GM04503 (cell line): ENCODE data around the gene ARF4.

Experiments
- DNase-seq: peaks from one replicate; pipeline ENCODE4 v3.0.0-alpha.2; 2012; ENCODE audit warnings: low read depth

Gene ARF4

DNA sequence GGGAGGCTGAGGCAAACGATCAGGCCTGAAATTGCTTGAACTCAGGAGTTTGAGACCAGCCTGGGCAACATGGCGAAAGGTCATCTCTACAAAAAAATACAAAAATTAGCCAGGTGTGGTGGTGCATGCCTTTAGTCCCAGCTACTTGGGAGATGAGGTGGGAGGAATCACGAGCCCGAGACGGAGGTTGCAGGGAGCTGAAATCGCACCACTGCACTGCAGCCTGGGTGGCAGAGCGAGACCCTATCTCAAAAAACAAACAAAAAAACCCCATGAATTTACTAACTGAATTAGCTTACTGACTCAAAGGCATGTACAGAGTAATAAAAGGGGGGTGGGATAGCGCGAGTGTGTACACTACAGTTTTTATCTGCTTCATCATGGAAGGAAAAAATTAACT lies 19.3 kb downstream of the ARF4 start:
- DNase-seq = no peak

DNA sequence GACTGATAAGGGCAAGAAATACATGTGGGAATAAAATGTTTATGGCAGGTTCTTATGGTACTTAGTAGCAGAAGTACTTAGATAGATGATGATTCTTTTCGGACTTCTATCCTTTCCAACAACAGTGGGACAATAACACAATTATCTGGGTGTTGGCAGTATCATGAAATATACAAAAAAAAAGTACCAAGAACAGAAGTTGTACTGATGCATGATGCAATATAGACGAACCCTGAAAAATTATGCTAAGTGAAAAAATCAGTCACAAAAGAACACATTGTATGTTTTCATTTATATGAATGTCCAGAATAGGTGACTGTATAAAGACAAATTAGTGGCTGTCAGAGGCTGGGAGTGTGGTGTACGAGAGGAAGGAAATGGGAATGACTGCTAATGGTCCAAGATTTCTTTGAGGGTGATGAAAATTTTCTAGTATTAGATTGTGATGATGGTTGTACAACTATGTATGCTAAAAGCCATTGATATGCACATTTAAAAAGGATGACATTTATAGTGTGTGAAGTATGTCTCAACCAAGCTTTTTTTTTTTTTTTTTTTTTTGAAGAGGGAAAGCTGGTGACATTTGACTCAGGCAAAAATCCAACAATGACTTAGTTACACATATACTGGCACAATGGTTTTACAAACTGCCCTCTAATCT lies 21.0 kb downstream of the ARF4 start:
- no peak for DNase-seq

DNA sequence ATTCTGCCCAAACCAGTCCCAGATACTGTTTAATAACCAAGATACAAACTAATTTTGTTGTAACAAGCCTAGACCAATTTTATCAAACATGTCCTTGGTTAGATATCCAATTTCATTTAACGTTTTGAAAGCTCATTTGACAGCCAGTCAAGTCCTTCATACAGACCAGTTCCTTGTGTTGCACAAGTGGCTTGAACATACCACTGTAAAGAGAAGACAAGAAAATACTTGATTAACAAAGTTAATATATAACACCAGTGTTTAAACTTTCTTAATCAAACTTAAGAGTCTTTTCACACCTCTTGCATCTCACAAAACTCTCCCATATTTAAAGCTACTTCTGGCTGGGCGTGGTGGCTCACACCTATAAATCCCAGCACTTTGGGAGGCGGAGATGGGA lies 25.0 kb downstream of the ARF4 start:
- DNase-seq = no peak

DNA sequence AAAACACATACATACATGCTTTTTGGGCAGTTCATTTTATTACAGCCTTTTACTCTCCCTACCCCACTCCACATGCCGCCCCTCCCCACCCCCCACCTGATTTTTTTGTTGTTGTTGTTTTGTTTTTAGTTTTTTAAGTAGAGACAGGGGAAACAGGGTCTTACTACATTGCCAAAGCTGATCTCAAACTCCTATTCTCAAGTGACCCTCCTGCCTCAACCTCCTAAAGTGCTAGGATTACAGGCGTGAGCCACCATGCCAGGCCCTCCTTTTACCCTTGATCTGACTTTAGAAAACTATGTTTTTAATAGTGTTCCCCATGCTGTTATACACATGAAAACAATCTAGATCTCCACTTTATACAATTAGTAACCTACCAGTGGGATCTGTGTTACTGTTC lies 26.3 kb downstream of the ARF4 start:
- DNase-seq = no peak

DNA sequence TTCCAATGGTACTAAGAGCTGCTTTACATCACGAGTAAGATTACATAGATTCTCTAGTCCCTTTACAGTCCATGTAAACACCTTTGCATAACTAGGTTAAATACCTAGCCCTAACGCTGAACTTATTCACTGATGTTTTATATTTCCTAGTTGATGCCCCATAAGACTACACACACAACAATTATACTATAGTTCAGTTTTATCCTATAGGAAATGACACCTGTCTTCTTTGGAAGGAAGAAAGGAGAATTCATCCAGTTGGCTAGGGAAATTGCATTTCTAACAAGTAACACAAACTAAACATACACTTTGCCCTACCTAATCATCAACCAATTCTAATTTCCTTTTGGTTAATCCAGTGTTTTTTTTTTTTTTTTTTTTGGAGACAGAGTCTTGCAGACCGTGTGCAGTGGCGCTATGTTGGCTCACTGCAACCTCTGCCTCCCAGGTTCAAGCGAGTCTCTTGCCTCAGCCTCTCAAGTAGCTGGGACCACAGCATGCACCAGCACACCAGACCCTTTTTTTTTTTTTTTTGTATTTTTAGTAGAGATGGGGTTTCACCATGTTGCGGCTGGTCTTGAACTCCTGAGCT lies 27.2 kb downstream of the ARF4 start:
- no peak for DNase-seq

DNA sequence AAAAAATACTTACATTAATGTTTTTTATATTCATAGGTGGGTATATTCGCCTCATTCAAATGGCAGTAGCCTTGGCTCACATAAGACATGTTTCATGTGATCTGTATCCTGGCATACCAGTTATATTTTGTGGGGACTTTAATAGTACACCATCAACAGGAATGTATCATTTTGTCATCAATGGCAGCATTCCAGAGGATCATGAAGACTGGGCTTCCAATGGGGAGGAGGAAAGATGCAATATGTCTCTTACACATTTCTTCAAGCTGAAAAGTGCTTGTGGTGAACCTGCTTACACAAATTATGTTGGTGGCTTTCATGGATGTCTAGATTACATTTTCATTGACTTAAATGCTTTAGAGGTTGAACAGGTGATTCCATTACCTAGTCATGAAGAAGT lies 37.6 kb downstream of the ARF4 start:
- no peak for DNase-seq

DNA sequence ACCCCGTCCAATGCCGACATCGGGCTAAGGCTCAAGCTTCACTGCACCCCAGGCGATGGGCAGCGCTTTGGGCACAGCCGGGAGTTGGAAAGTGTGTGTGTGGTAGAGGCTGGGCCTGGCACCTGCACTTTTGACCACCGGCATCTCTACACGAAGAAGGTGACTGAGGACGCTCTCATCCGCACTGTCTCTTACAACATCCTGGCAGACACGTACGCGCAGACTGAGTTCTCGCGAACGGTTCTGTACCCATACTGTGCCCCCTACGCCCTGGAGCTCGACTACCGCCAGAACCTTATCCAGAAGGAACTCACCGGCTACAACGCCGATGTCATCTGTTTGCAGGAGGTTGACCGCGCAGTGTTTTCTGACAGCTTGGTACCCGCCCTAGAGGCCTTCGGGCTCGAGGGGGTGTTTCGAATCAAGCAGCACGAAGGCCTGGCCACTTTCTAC lies 40.0 kb downstream of the ARF4 start:
- no peak for DNase-seq

DNA sequence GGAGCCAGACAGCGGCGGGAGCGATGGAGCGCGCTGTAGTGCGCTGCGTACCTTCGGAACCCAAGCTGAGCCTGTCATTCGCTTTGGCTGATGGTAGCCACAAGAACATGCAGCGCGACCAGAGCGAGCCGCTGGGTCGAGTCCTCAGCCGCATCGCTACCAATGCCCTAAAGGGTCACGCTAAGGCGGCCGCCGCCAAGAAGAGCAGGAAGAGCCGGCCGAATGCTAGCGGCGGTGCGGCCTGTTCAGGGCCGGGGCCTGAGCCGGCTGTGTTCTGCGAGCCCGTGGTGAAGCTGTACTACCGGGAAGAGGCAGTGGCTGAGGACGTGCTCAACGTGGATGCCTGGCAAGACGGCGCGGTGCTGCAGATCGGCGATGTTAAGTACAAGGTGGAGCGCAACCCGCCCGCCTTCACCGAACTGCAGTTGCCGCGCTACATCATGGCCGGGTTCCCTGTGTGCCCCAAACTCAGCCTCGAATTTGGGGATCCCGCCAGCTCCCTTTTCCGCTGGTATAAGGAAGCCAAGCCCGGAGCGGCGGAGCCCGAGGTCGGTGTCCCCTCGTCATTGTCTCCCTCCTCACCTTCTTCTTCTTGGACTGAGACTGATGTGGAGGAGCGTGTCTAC lies 40.6 kb downstream of the ARF4 start:
- no peak for DNase-seq

DNA sequence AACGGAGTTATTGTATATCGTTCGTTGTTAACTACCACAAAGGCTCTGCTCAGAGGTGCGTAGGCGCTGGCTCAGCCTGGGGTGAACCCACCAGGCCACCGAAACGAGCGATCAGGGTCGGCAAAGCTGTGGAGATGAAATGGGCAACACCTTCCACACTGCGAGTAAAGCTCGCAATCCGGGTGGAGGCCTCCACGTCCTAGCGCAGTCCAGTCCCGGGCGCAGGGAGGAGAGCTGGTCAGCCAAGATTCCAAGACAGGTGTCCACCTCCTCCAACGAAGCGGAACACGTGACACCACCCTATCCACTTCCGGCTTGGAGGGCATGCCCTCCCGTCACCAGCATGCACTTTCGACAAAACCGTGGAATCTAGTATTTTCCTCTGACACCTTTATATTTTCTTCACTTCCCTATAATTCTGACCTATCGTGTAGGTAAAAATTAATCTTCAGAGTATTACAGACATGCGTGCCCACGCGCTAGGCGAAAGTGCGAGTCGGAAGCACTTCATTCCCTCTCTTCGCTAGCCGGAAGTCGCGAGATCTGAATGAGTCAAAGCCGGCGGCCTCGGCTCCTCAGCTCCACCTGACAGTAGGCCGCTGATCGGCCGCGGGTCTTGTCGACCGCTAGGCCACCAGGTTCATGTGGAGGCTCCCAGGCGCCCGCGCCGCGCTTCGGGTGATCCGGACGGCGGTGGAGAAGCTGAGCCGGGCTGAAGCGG lies 41.2 kb downstream of the ARF4 start, which contains the start of gene PDE12:
TSS of gene PDE12 (plus strand) at position 537 of the 721 bp plus-strand sequence. CDS start at position 643, 106 bp downstream.
- peak; percentile 71 for DNase-seq

DNA sequence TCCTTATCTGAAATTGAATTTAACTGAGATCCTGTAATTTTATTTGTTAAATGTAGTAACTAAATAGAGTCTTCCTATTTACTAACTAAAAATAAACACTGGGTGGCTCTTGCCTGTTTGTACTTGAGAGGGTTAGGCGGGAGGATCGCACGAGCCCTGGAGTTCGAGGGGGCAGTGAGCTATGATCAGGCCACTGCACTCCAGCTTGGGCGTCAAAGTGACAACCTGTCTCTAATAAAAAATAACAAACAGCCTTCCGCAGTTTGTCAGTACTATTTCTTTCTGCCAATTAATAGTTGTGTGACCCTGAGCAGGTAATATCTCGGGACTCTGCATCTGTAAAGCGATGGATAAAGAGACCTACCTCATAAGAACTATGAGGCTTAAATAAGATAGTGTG lies 41.8 kb downstream of the ARF4 start:
- no peak for DNase-seq

DNA sequence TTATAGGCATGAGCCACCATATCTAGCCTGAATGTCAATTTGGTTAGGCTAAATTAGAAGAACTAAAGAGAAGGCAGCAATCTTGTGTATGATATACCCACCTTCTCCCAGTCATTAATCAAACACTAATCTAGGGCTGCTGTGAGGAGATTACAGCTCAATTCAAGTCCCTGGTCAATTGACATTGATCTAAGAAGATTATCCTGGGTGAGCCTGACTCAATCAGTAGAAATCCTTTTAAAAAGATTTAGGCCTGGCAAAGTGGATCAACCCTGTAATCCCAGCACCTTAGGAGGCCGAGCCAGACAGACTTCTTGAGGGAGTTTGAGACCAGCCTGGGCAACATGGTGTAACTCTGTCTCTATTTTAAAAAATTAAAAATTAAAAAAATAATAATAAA lies 50.5 kb downstream of the ARF4 start:
- DNase-seq = no peak

DNA sequence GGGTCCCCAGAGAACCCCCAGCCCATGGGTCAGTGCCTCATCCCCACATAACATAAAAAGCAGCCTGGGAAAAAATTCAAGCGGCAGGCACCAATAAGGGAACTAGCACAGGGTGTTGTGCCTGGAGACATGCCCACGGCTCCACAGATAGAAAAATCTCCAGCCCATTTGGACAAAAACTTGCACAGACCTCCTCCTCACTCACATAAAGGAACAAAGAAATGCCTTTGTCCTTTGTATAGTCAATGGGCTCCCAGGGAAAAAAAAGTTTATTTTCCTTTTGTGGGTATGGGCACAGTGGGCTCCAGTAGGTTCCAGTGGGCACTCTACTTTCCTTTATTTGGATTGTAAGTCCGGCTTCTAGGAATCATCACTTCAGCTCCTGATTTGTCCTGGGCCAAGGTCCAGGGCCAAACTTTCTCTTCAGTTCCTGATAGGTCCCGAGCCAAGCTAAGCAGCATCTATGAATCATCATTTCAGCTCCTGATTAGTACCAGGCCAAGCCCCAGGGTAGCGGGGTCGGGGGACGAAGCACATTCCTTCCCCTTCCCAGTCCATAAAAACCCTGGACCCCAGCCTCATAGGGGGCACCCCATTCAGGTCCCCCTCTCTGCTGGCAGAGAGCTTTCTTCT lies 51.4 kb downstream of the ARF4 start:
- no peak for DNase-seq

DNA sequence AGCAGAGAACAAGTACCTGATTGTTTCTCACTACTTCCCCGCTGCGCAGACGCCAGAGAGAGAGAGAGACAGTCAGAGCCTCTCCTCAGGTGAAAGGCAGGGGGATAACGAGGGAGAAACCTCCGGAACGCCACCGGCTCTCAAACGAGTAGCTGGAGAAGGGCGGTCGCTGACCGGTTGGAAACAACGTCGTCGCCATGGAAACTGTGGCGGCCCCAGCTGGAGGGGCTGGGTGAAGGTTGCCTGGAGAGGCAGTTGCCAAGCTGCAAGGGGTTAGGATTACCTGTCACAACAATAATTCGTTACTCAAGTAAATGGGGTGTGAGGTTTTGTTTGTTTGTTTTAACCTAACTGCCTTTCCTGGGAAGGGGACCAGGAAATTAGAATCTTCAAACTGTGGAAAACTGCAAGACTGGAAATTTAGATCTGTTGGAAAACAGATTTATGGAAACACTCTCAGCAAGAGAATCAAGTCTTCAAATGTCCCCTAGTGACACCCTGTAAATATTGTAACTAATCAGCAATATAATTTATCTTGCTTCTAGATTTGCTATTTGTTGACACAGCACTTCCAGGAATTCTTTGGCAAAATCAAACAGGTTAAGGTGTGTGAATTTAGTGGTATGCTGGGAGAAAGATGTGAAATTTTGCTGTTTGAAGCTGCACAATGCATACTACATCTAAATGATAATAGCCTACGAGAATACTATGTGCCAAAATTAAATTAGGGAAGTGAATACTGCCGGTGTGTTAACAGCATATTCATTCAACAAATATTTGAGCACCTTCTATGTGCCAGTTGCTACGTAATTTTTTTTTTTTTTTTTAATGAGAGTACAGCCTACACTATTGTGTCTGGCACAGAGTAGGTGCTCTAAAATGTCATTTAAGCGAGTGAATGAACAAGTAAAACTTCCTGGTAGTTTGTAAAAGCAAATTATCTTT lies 52.7 kb downstream of the ARF4 start, which contains the start of gene DNAH12:
TSS of gene DNAH12 (minus strand) at position 164 of the 945 bp plus-strand sequence. CDS start 1,474 bp downstream, outside the sequence.
- DNase-seq = no peak

DNA sequence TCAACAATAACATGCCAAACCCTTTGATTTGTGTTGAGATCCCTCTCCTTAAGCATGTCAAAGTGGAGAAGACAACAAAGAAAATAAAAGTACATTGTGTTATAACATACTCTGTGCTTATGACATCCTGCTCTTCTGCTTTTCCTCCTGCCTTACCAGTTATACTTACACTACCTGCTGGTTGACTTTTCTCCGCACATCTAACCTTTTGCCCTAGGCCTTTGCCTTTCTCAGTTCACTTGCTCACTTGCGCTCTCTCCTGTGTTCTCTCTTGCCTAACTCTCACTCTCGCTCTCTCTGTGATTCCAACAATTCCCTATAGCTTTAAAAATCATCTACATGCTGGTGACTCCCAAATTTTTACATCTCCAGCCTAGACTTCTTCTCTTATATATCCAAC lies 58.7 kb downstream of the ARF4 start:
- DNase-seq = no peak

DNA sequence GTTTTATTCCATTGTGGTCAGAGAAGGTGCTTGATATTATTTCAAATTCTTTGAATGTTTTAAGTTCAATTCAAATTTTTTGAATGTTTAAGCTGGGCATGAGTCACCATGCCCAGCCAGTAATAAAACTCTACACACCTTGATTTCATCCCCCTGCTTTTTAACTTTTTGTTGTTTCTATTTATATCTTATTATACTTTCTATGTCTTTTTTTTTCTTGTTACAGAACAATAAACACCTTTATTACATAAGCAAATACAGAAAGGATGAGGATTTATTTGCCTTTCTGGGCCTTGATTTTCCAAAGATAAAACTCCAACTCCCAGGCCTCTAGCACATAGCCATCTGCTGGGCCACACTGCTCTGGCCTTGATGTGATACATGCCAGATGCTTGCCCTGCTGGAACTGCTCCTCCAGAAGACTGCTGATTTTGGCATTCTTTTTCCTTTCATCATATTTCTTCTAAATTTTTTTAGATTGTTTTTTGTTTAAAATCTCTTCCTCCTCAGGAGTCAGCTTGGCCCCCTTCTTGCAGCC lies 67.0 kb downstream of the ARF4 start:
- DNase-seq = no peak
